GM12878 (cell line): ENCODE results near the gene SMG5. TPM values are rescaled to one million over a fixed set of nuclear protein-coding genes. Genes with fewer than 3 reads are reported as not detected.

Experiments used
- ATAC-seq: fragments of 200-7000 bp; cut with Tn5 transposase; 3 replicates; pipeline ENCODE4 v1.9.1; 2020; ENCODE audit warnings: mild to moderate bottlenecking, moderate library complexity
- BruUV-seq: library from RNA; stranded (reverse); fragments of 400-500 nt; replicated peaks from 2 replicates; lab custom pipeline; 2021; lab: Mats Ljungman, UMichigan
- CTCF ChIA-PET: fragments of 300-600 bp; sonication (Branson Sonifier 250); formaldehyde crosslinking; extraction: SDS; loops from one replicate; lab custom pipeline; 2021; ENCODE audit warnings: inconsistent platforms; lab: Yijun Ruan, JAX
- POLR2A ChIA-PET: fragments of 350-600 bp; formaldehyde crosslinking; extraction: SDS; loops from one replicate; lab custom pipeline; 2021; ENCODE audit warnings: inconsistent platforms; lab: Charles Lee
- RAD21 ChIA-PET: fragments of 300-600 bp; sonication (Branson Sonifier 250); formaldehyde crosslinking; loops from one replicate; lab custom pipeline; 2023; ENCODE audit warnings: antibody characterized with exemption; ENCODE audit not compliant: unreplicated experiment; lab: Charles Lee
- SMC1A ChIA-PET: fragments of 300-600 bp; sonication (Branson Sonifier 250); formaldehyde crosslinking; loops from one replicate; lab custom pipeline; 2023; ENCODE audit not compliant: unreplicated experiment, uncharacterized antibody; lab: Charles Lee
- DNase-seq: peaks from one replicate; pipeline ENCODE4 v3.0.0-alpha.2; 2011; ENCODE audit warnings: low read depth, low spot score
- FAIRE-seq: peaks from 3 replicates; lab custom pipeline; 2011; peaks lifted over from hg19 to GRCh38; lab: Jason Lieb, UNC
- H2AFZ ChIP-seq: 2 replicates; pipeline ENCODE4 v1.6.0; 2011; ENCODE audit warnings: low read depth, low read length, control low read depth; ENCODE audit not compliant: control insufficient read depth
- H3K27ac ChIP-seq: 2 replicates; pipeline ENCODE4 v1.5.1; 2011; ENCODE audit warnings: control low read depth; ENCODE audit not compliant: control insufficient read depth, insufficient read depth
- H3K27me3 ChIP-seq, 2 experiments: replicated peaks in 1 of 2; 2 replicates each; pipeline versions ENCODE4 v1.6.0 to v1.6.1; 2011; ENCODE audit warnings: low read length in 1 of 2; ENCODE audit not compliant: control insufficient read depth in 2 of 2, insufficient read depth in 2 of 2
- H3K36me3 ChIP-seq, 2 experiments: 2 replicates each; pipeline ENCODE4 v1.5.1; 2011; ENCODE audit warnings: low read length in 1 of 2; ENCODE audit not compliant: control insufficient read depth in 2 of 2, insufficient read depth in 2 of 2
- H3K4me1 ChIP-seq: 2 replicates; pipeline ENCODE4 v1.6.1; 2011; ENCODE audit warnings: mild to moderate bottlenecking, low read length, moderate library complexity, mixed read lengths; ENCODE audit not compliant: control insufficient read depth, insufficient read depth
- H3K4me2 ChIP-seq: 2 replicates; pipeline ENCODE4 v1.6.0; 2011; ENCODE audit warnings: control low read depth; ENCODE audit not compliant: control insufficient read depth, insufficient read depth
- H3K4me3 ChIP-seq: fragments of 200-600 bp; sonication (generic); 2 replicates; pipeline ENCODE4 v1.5.1; 2016
- H3K79me2 ChIP-seq: 2 replicates; pipeline ENCODE4 v1.6.0; 2011; ENCODE audit warnings: low read length; ENCODE audit not compliant: control insufficient read depth, insufficient read depth
- H3K9ac ChIP-seq: 2 replicates; pipeline ENCODE4 v1.8.0; 2011; ENCODE audit warnings: low read length, control low read depth, mixed read lengths; ENCODE audit not compliant: control insufficient read depth, insufficient read depth
- H3K9me3 ChIP-seq: replicated peaks from 3 replicates; pipeline ENCODE4 v1.5.1; 2011; ENCODE audit warnings: mild to moderate bottlenecking, low read length; ENCODE audit not compliant: control insufficient read depth, insufficient read depth
- H4K20me1 ChIP-seq: 2 replicates; pipeline ENCODE4 v1.6.0; 2011; ENCODE audit not compliant: control insufficient read depth, insufficient read depth
- CBX5 ChIP-seq: sonication (generic); IDR thresholded peaks from 2 replicates; pipeline ENCODE4 v1.6.1; 2016; ENCODE audit warnings: low read depth, moderate library complexity, mild to moderate bottlenecking, inconsistent platforms
- E2F4 ChIP-seq: IDR thresholded peaks from 2 replicates; pipeline ENCODE4 v1.6.1; 2012; ENCODE audit warnings: low read depth, low read length, improper control_type of control experiment
- HDAC2 ChIP-seq: fragments of 200-600 bp; sonication (generic); IDR thresholded peaks from 2 replicates; pipeline ENCODE4 v1.6.1; 2017
- IKZF1 ChIP-seq: fragments of 450-650 bp; conservative IDR thresholded peaks from 2 replicates; pipeline ENCODE4 v1.6.1; 2017; ENCODE audit warnings: antibody characterized with exemption, mild to moderate bottlenecking
- JUNB ChIP-seq: IDR thresholded peaks from 2 replicates; pipeline ENCODE4 v1.6.1; 2016; ENCODE audit warnings: antibody characterized with exemption, mild to moderate bottlenecking
- MYC ChIP-seq: IDR thresholded peaks from 2 replicates; pipeline ENCODE4 v1.6.1; 2011; ENCODE audit warnings: mild to moderate bottlenecking, low read length, moderate library complexity, inconsistent platforms; ENCODE audit not compliant: insufficient read depth, insufficient replicate concordance, insufficient read length, severe bottlenecking
- NFIC ChIP-seq: IDR thresholded peaks from 2 replicates; pipeline ENCODE4 v1.6.1; 2012; ENCODE audit warnings: low read depth, mild to moderate bottlenecking, inconsistent platforms, low read length, moderate library complexity
- PBX3 ChIP-seq: IDR thresholded peaks from 2 replicates; pipeline ENCODE4 v1.6.1; 2011; ENCODE audit warnings: mild to moderate bottlenecking, low read depth, low read length, moderate library complexity; ENCODE audit not compliant: insufficient replicate concordance
- POU2F2 ChIP-seq: IDR thresholded peaks from 3 replicates; pipeline ENCODE4 v1.6.1; 2011; ENCODE audit warnings: low read depth, mild to moderate bottlenecking, low read length, borderline replicate concordance
- RAD51 ChIP-seq: fragments of 450-650 bp; IDR thresholded peaks from 2 replicates; pipeline ENCODE4 v1.6.1; 2016; ENCODE audit warnings: moderate library complexity, mild to moderate bottlenecking, inconsistent platforms
- WRNIP1 ChIP-seq: IDR thresholded peaks from 2 replicates; pipeline ENCODE4 v1.6.1; 2011; ENCODE audit warnings: low read depth, low read length, improper control_type of control experiment, borderline replicate concordance
- ZBTB33 ChIP-seq: fragments of 450-650 bp; IDR thresholded peaks from 2 replicates; pipeline ENCODE4 v1.6.1; 2017; ENCODE audit warnings: mild to moderate bottlenecking
- ZNF687 ChIP-seq: fragments of 450-650 bp; IDR thresholded peaks from 2 replicates; pipeline ENCODE4 v1.6.1; 2017; ENCODE audit warnings: mild to moderate bottlenecking, moderate library complexity
- WGBS: methylation state at CpG from one replicate; pipeline ENCODE4 v1.1.6; 2016; ENCODE audit warnings: low lambda C conversion rate; ENCODE audit not compliant: insufficient replicate concordance, insufficient coverage; ENCODE audit errors: missing lambda C conversion rate; 5-methylcytosine and 5-hydroxymethylcytosine counted together
- in situ Hi-C: fragments of 300-500 bp; cut with MboI; formaldehyde crosslinking; loops from 9 replicates; pipeline ENCODE4 v1.14.3; 2018; ENCODE audit warnings: mixed read lengths
- intact Hi-C: fragments of 100-400 bp; cut with micrococcal nuclease; formaldehyde crosslinking; loops from one replicate; pipeline ENCODE4 v1.14.2; 2022; ENCODE audit not compliant: unreplicated experiment
- polyA plus RNA-seq, 11 experiments: library from polyadenylated mRNA; depleted of rRNA in 4 of 11; unstranded in 6 of 11; stranded (reverse) in 5 of 11; fragments of >200 nt; fragmentation: Nextera tagmentation in 4 of 11; fragmentation: Illumina TruSeq in 1 of 11; extraction: Ambion mirVana in 4 of 11; extraction: Trizol in 1 of 11; gene quantifications; 1 replicate in 1 of 11; 2 replicates in 10 of 11; pipeline versions ENCODE4 v1.2.1 to v1.2.3, GENCODE V29; 2011 to 2016; ENCODE audit warnings: inconsistent platforms in 2 of 11, missing spikeins in 2 of 11, low read depth in 1 of 11
- total RNA-seq, 4 experiments: library from RNA; depleted of rRNA in 3 of 4; stranded (reverse); fragments of >200 nt in 3 of 4; fragmentation: Illumina TruSeq in 1 of 4; extraction: Trizol in 1 of 4; gene quantifications; 2 replicates each; pipeline versions ENCODE4 v1.2.1 to v1.2.3, GENCODE V29; 2013 to 2021

Gene SMG5
- total and polyA plus RNA-seq, 10 of the 15 experiments (the other 5 are each of a cell fraction or from before 2014, with no cell fraction given), result 0.76 to 61.5 (median 48.8) TPM

GRCh38 chr1:156212833-156213643 lies 69.6 kb downstream of the SMG5 start, which contains the start of gene PMF1:
Gene PMF1 (plus strand): TSS chr1:156213007. CDS start chr1:156213016, 9 bp downstream.
- Histone ChIP-seq H3K36me3 (peaks cover 10 to 13% of the 10 kb centered on the region in 2 experiments), H3K79me2 (peaks cover 20% of the 10 kb centered on the region), H3K9ac (peak within 1 kb of the TSS; percentile 99), H3K4me2 (peak within 1 kb of the TSS; percentile 90), H3K27ac (peak within 1 kb of the TSS; percentile 99), H3K9me3 (no peaks in the 10 kb centered on the region), H3K27me3 (no peaks in the 10 kb centered on the region), H2AFZ (peak within 1 kb of the TSS; percentile 100), H3K4me3 (peak within 1 kb of the TSS; percentile 96), H4K20me1 (no peaks in the 10 kb centered on the region), H3K4me1 (peaks cover 10% of the 10 kb centered on the region)
- ChIA-PET SMC1A (interaction anchor here (0.5 to 4.7 kb wide), 15 partner anchors 10 to 87 kb away, joined by 3 to 50 read pairs (median 5); partner anchors contain the start of genes SEMA4A and SLC25A44), CTCF (interaction anchor here (0.7 to 3.3 kb wide), 16 partner anchors 10 to 122 kb away, joined by 3 to 45 read pairs (median 4); partner anchors contain the start of gene SLC25A44), RAD21 (interaction anchor here (0.5 to 6.0 kb wide), 19 partner anchors 10 to 244 kb away, joined by 3 to 65 read pairs (median 4); partner anchors contain the start of genes SEMA4A, SLC25A44 and TMEM79), POLR2A (interaction anchor here (0.5 to 8.2 kb wide), 20 partner anchors 8 to 355 kb away, joined by 3 to 139 read pairs (median 4); partner anchors contain the start of genes CCT3, SEMA4A, SLC25A44 and SMG5)
- intact Hi-C loops, result no loop called here
- in situ Hi-C loops, result no loop called here
- ATAC-seq (peak; percentile 99), DNase-seq (peak; percentile 88), FAIRE-seq (no peak)
- WGBS, result under 1% methylated on average over 61 of the region's 61 CpGs
- BruUV-seq, result TSS peak; percentile 83
- TF ChIP-seq MYC (no peak), RAD51 (no peak), ZNF687 (peak; percentile 72; the same call in 1 of the 2 replicates), E2F4 (no peak), JUNB (0 out of 2 replicates have a peak, but pooled peaks have one; percentile 8), POU2F2 (0 out of 3 replicates have a peak, but pooled peaks have one; percentile 52), WRNIP1 (no peak), HDAC2 (no peak), CBX5 (no peak), IKZF1 (peak; percentile 74), ZBTB33 (no peak), NFIC (no peak), PBX3 (peak; percentile 94)
